ENCODE measurements around the gene ITPR2.

The ITPR2 gene

DNA sequence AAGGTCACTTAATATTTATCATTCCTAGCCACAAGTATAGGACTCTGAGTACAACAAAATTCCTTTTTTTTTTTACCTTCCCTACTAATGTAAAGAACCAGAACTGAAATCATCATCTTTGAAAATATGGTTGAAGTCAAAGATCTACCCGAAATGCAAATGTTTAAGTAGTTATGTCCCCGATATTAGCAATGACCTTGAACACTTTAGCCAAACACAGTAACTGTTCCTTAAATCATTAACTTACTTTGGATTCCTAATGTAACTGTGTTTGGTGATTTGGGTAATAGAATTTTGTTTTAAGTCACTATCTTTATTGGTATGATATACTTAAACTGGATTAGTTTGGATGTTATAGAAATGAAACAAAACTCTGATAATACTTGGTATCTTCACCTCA lies 14.4 kb downstream of the ITPR2 start:
- no peak for DNase-seq

DNA sequence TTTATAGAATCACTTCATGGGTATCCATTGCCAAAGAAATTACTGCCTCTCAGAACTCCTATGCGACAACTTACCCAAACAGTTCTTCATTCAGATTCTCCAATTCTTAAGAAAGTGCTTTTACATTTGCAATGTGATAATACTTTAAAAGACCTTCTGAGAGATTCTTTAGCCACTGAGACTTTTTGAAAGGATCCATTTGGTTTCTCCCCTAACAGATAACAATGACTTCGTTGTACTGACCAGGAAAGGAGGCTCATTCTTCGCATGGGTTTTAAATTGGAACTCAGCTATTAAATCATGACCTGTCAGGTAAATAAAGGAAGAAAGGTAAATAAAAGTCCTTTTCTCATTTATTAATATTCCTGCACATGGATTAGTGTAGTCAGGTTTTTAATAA lies 14.8 kb downstream of the ITPR2 start:
- DNase-seq: no peak

GRCh38 chr12:26817183-26817591 lies 15.8 kb downstream of the ITPR2 start:
- DNase-seq: no peak

DNA sequence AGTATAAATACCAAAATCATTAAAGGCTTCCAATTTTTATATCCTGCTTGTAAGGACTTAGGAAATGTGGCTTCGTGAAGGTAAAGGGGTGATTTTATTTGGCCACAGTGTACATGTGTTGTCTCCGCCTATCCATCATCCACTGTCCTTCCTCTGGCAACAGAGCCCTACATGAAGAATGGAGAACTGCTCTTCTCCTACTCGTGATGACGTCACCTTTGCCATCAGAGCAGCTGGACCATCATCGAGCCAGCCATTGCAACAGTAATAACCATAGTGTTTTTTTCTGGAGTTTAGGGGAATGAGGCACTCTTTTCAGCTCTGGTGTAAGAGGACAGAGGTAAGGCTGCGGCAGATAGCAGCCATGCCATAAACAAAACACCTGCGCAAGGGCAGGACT lies 19.2 kb downstream of the ITPR2 start:
- no peak for DNase-seq

DNA sequence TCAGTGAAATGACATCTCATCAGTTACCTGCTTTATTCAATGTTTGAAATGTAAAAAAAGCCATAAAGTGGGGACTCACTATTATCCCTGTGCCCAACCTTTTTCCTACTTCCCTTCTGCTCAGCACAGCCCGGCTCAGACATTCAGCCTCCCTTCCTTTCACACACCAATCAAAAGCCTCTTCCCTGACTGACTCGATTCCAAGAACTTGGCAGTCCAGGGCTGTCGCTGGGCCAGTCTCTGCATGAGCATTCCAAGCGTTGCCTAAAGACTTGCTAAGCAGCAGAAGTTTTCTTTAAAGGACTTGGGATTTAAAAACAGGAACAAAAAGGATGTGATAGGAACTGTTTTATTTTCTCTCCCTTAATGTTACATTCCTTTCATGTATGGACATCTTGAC lies 22.7 kb downstream of the ITPR2 start:
- DNase-seq: no peak

GRCh38 chr12:26809611-26810285 lies 23.2 kb downstream of the ITPR2 start:
- DNase-seq: no peak

- DNase-seq: no peak
Observed at GRCh38 chr12:26808766-26809476, 24.1 kb downstream of the ITPR2 start.

DNA sequence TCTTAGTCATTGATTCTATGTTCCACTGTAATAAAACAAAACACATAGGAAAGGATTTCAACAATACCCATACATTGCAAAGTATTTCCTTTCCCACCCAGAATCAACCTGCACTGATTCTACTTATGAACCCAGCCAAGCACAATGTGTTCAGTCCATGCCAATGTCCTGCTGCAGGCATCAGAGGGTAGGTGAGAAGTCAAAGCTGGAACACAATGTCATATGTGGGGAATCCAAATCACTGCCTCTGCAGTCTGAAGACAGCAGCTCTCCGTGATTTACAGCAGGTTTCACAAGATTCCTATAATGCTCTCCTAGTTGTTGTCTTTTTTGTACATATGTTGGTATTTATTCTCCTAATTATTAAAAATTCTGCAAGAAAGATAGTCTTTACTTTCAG lies 25.7 kb downstream of the ITPR2 start:
- DNase-seq: no peak

GRCh38 chr12:26806556-26806955 lies 26.4 kb downstream of the ITPR2 start:
- DNase-seq: no peak

DNA sequence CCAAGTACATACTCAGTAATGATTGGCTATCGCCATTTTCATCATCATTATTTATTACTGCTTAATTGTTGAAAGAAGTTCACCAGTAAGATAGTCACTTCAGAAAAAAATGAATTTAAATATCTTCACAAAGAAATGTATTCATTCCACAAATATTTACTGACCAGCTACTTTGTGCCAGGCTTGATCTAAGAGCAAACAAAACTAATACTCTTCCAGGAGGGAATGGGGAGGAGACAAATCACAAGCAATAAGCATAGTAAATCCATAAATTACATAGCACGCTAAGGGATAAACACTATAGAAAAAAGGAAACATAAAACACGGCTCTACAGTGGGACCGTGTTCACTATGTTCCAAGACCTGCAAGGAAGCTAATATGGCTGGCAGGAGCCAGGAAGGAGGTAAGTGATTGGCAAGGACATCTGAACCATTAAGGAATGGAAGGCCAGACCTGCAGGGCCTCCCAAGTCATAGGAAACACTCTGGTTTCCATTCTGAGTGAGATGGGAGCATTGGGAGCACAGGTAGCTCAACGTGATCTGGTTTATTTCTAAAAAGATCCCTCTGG lies 27.5 kb downstream of the ITPR2 start:
- no peak for DNase-seq

GRCh38 chr12:26803552-26803951 lies 29.4 kb downstream of the ITPR2 start:
- DNase-seq: no peak

DNA sequence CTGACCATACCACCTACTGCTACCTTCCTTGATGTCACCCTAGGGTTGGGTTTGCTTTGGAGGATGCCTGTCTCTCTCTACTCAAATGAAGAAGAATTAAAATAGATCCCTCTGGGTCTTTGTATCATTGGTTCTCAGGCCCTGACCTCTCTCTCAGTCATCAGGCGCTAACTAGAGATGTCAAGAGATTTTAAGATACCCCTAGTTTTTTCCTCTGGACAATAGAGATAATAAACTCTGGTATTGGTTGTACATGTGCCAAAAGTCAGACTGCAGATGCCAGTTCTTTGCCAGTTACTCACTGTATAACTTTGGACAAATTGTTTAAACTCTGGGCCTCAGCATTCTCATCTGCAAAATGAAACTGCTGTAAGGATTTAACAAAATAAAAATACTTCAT lies 31.5 kb downstream of the ITPR2 start:
- DNase-seq: no peak

DNA sequence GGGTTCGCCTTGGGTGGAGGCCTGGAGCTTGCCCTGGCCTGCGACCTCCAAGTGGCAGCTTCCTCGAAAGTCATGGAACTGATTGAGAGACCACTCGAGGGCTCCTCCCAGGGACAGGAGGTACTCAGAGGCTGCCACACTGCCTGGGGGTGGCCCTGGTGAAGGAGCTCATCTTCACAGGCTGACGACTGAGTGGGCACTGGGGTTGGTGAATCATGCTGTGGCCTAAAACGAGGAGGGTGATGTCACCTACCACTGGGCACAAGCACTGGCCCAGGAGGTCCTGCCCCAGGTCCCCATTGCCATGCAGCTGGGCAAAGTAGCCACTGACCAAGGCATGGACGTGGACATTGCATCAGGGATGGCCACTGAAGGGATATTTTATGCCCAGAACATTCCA lies 32.1 kb downstream of the ITPR2 start:
- no peak for DNase-seq

DNA sequence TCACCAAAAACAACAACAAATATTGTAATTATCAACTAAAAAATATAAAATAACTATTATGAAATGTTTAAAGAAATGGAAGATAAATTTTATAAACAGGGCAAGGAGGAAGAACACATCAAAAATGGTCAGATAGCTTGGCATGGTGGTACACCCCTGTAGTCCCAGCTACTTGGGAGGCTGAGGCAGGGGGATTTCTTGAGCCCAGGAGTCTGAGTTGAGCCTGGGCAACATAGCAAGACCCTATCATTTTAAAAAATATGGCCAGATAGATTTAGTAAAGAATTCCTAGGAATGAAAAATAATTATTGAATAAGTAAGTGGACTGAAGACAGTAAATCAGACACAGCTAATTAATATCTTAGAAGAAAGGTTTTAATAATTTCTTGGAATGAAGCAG lies 32.6 kb downstream of the ITPR2 start:
- DNase-seq: no peak

DNA sequence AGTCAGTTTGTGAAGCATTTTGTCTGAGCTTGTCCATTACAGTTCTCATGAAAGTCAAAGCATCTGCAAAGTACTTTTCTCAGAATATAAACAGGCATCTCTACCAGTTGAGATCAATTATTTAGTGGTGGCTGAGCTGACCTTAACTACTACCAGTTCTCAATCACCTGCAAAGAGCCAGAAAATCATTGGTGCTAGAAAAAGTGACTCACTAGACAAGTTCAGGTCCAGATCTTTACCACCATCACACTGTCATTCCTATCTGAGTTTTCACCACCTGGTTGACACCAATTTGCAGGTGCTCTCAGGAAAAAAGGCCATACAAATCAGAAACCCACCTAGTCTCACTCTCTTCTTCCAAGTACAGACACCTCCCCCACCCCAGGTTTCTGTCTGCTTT lies 33.3 kb downstream of the ITPR2 start:
- DNase-seq: no peak

DNA sequence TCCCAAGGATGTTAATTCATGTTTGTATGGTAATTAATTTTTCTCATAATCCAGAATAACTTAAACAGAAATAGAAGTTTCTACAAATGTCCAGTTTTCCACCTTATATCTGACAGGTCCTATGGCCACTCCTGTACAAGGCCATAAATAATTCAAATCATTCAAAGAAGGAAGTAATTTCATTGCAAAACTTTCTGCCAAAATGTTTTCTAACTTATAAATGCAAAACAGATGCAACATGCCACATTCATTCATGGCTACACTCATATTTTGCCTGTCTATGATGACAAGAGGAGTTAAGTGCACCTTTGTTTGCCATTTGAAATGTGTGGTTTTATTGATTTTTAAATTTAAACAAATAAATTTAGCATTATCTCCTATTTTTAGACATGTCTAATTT lies 34.4 kb downstream of the ITPR2 start:
- no peak for DNase-seq

- no peak for DNase-seq
Observed at GRCh38 chr12:26798023-26798422, 35.0 kb downstream of the ITPR2 start.

- no peak for DNase-seq
Observed at GRCh38 chr12:26795910-26796309, 37.1 kb downstream of the ITPR2 start.

DNA sequence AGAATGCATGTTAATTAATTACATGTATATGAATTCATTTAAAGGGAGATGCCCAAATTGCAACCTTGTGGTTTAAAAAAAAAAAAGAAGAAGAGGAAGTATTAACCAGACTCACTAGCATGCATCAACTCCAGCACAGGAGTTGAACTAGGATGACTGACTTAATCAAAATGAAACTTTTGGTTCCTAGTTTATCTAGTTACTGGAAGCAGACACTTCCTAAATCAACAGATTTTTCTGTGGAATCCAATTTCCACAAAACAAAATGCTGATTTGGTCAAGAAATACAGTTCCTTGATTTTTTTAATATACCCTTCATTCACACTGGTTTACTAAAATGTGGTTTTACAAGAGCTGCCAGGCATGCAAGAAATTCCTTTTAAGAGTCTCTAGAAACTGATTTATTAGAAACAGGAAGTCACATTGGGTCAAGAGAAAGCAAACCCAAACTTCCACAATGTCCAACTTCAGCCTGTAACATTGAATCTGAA lies 41.6 kb downstream of the ITPR2 start:
- DNase-seq: no peak

DNA sequence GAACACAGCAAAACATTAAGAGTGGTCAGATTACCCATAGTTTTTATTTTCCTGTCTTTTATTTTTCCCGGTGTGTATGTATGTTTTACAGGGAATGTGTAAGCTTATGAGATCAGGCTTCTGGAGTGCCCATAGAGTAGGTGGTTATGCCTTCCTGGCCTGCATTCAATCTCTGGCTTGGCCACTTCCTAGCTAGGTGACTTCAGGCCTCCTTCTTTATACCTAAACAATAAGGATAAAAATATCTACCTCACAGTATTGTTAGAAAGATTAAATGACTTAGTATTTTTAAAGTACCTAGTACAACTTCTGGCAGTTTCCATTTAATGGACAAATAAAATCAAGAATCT lies 42.4 kb downstream of the ITPR2 start:
- DNase-seq: no peak

DNA sequence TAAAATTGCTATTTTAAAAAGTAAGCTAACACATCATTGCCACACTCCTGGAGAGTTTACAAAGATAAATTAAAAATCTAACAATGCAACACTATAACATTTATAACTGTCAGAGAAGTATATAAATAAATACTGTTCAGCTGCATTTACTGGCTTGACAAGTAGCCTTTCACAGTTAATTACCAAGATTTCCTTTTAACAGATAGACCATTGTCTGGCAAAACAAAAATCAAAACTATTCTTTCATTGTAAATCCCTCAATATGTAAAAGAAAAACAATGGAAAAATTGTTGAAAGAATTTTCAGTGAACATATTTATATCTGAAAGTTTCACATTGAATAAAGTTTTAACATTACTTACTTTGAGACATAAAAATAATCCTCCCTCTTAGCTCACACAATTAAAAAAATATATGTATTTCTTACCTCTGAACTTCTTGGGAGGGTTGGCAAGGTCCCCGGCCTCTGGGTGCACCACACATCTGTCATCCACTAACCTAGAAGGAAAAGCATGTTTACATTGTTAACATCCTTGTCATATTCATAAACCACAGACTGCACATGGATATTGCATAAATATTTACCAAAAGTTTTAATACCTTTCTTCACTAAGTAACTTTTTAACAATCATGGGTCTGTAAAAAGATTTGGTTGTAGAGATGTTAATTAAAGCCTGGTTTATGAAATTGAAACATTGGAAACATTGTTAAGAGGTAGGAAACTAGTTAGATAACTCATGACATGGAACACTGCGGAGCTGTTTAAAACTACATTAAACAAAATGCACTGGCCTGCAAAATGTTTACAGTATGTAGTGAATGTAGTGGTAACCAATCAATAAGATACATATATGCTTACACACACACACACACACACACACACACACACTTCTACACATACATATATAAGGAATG lies 43.0 kb downstream of the ITPR2 start:
- no peak for DNase-seq

DNA sequence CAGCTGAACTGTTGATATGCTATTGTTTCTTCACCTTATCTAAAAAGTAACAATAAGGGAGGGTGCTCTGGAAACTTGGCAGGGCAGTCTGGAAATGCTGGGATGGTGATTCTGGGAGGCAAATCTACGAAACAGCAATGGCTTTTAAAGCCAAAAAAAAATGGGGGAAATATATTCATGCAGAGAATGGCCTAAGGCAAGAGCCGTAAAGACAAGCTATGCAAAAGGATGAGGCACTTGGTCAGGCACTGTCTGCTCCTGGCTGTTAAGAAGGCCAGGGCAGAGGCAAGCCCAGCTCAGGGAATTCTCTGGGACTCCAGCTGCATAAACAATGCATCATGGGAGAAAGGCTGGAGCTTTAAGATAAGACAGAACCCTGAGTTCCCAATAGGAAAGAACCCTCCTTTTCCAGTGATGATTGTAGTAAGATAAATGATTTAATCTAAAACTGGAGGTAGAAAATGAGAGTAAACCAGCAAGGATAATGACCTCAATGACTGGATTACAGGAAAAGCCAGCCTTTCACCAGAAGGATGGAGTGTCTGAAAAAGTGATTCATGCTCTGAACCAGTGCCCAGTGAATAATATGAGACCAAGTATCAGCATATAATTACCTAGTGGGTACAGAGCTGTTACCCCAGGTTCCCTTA lies 46.0 kb downstream of the ITPR2 start:
- DNase-seq: no peak

DNA sequence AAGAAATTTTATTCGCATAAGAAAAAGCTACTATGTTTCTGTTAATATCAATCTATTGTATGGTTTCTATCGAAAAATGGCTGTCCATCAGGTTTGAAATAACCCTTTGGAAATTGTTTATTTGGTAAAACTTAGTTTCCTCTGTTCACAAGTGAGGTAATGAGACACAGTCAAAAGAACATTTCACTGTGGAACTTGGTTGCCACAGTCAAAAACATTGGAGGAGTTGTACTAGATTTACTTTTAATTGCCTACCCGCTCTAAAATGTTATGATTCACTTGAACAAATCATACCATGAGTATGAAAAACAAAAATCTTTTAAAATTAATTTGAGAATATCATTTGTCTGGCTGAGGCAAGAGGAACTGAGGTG lies 46.5 kb downstream of the ITPR2 start:
- DNase-seq: no peak
